OCI-LY7 (cell line): ENCODE data around the gene SLA2.
"Not testable (repeated sequence)": the region's sequence is repeated elsewhere in the genome, so short reads cannot be mapped to it uniquely, and the experiment has no call there.

Source experiments
- EZH2phosphoT487 ChIP-seq: fragments of 200-600 bp; sonication (generic); IDR thresholded peaks from 2 replicates; pipeline ENCODE4 v1.6.1; 2018; ENCODE audit warnings: low read depth, borderline replicate concordance, mild to moderate bottlenecking, mixed run types, antibody characterized with exemption, low read length, moderate library complexity, mixed read lengths
- TF ChIP-seq, protein P1 (sequence below): fragments of 200-600 bp; sonication (generic); conservative IDR thresholded peaks from 2 replicates; pipeline ENCODE4 v1.5.1; 2014; ENCODE audit warnings: mild to moderate bottlenecking, antibody characterized with exemption, low read length, moderate library complexity, mixed read lengths

DNA sequence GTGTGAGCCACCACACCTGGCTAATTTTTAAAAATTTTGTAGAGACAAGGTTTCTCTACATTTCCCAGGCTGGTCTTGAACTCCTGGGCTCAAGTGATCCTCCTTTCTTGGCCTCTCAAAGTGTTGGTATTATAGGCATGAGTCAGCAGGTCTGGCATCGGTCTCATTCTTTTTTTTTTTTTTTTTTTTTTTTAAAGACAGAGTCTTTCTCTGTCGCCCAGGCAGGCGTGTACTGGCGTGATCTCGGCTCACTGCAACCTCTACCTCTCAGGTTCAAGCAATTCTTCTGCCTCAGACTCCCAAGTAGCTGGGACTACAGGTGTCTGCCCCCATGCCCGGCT lies 37.6 kb downstream of the SLA2 start:
- TF ChIP-seq, protein P1, sequence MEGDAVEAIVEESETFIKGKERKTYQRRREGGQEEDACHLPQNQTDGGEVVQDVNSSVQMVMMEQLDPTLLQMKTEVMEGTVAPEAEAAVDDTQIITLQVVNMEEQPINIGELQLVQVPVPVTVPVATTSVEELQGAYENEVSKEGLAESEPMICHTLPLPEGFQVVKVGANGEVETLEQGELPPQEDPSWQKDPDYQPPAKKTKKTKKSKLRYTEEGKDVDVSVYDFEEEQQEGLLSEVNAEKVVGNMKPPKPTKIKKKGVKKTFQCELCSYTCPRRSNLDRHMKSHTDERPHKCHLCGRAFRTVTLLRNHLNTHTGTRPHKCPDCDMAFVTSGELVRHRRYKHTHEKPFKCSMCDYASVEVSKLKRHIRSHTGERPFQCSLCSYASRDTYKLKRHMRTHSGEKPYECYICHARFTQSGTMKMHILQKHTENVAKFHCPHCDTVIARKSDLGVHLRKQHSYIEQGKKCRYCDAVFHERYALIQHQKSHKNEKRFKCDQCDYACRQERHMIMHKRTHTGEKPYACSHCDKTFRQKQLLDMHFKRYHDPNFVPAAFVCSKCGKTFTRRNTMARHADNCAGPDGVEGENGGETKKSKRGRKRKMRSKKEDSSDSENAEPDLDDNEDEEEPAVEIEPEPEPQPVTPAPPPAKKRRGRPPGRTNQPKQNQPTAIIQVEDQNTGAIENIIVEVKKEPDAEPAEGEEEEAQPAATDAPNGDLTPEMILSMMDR, result not testable (repeated sequence)
- TF ChIP-seq EZH2phosphoT487, result not testable (repeated sequence)
